22Rv1 (cell line): ENCODE data around the gene FAM222A.

ENCODE experiments used
- CTCF ChIP-seq: fragments of 450-650 bp; IDR thresholded peaks from 2 replicates; pipeline ENCODE4 v1.5.1; 2017; ENCODE audit warnings: mild to moderate bottlenecking
- ZFX ChIP-seq: fragments of 450-650 bp; IDR thresholded peaks from 2 replicates; pipeline ENCODE4 v1.6.1; 2017; ENCODE audit warnings: antibody characterized with exemption, borderline replicate concordance

- TF ChIP-seq CTCF (no peak), ZFX (no peak)
Observed at GRCh38 chr12:109817627-109818231, 104.1 kb downstream of the FAM222A start.
